SK-N-SH (cell line): Measurements from ENCODE around the gene SLC7A5.

ENCODE experiments used
- EP300 ChIP-seq, 2 experiments: IDR thresholded peaks; 2 replicates each; pipeline versions ENCODE4 v1.4.0 to v1.6.1; 2012; ENCODE audit warnings: borderline replicate concordance in 1 of 2, low read depth in 1 of 2, low read length in 1 of 2
- EZH2phosphoT487 ChIP-seq: fragments of 200-600 bp; sonication (generic); IDR thresholded peaks from 2 replicates; pipeline ENCODE4 v1.6.1; 2017; ENCODE audit warnings: low read depth, mixed run types, mild to moderate bottlenecking, antibody characterized with exemption, moderate library complexity, borderline replicate concordance
- FOSL2 ChIP-seq: IDR thresholded peaks from 2 replicates; pipeline ENCODE4 v1.4.0; 2012; ENCODE audit warnings: low read depth, mild to moderate bottlenecking, moderate library complexity, borderline replicate concordance
- RAD21 ChIP-seq: IDR thresholded peaks from 2 replicates; pipeline ENCODE4 v1.6.1; 2012; ENCODE audit warnings: mild to moderate bottlenecking, low read length
- RCOR1 ChIP-seq: fragments of 150-350 bp; IDR thresholded peaks from 2 replicates; pipeline ENCODE4 v1.6.1; 2017; ENCODE audit warnings: antibody characterized with exemption, low read length
- RXRA ChIP-seq: IDR thresholded peaks from 2 replicates; pipeline ENCODE4 v1.4.0; 2012; ENCODE audit warnings: low read depth, mild to moderate bottlenecking, borderline replicate concordance
- SIN3A ChIP-seq: IDR thresholded peaks from 2 replicates; pipeline ENCODE4 v1.6.1; 2012; ENCODE audit warnings: low read depth, mild to moderate bottlenecking, low read length, moderate library complexity, borderline replicate concordance
- TCF12 ChIP-seq: IDR thresholded peaks from 2 replicates; pipeline ENCODE4 v1.4.0; 2012
- TF ChIP-seq, protein P1 (sequence below): IDR thresholded peaks from 2 replicates; pipeline ENCODE4 v1.4.0; 2012; ENCODE audit warnings: low read depth
- TF ChIP-seq, protein P2 (sequence below): fragments of 200-600 bp; sonication (generic); IDR thresholded peaks from 2 replicates; pipeline ENCODE4 v1.6.1; 2017; ENCODE audit warnings: antibody characterized with exemption, mild to moderate bottlenecking, moderate library complexity

DNA sequence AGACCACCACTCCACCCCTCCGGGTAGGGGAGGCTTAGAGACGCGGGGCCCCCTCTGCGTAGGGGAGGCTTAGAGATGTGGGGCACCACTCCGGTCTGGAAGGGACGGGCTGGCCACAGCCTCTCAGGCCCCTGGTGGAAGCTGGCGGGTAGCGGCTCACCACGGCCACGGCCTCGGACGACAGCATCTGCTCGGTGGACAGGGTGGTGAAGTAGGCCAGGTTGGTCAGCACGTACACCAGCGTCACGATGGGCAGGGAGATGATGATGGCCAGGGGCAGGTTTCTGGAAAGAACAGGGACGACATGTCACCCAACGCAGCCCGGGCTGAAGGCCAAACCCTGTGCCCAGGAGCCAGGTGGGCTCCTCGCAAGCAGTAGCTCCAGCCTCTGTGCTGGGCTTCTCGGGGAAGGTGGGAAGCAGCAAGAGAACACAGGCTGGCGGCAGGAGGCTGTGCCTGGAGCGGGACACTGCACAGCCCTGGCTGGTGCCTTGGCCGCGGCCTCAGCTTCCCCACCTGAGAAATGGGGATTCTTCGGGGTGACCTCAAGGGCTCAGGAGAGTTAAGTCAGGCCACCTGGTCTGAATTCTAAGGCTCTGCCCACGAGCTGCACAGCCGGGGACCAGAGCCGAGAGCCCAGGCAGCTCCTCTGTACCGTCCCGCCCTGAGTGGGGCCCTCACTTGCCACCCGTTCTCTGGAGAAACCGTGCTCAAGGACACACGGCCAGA, 29.6 kb downstream of the SLC7A5 start:
- TF ChIP-seq, protein P1, sequence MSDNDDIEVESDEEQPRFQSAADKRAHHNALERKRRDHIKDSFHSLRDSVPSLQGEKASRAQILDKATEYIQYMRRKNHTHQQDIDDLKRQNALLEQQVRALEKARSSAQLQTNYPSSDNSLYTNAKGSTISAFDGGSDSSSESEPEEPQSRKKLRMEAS: no peak
- TF ChIP-seq EP300 (IDR thresholded peaks at IDR 0.05; ENCODE audit: borderline replicate concordance in 1 of 2, low read depth in 1 of 2, low read length in 1 of 2) (no peak), RXRA (no peak), TCF12 (no peak), FOSL2 (no peak), RCOR1 (no peak), EZH2phosphoT487 (no peak), SIN3A (no peak), RAD21 (no peak)
- TF ChIP-seq, protein P2, sequence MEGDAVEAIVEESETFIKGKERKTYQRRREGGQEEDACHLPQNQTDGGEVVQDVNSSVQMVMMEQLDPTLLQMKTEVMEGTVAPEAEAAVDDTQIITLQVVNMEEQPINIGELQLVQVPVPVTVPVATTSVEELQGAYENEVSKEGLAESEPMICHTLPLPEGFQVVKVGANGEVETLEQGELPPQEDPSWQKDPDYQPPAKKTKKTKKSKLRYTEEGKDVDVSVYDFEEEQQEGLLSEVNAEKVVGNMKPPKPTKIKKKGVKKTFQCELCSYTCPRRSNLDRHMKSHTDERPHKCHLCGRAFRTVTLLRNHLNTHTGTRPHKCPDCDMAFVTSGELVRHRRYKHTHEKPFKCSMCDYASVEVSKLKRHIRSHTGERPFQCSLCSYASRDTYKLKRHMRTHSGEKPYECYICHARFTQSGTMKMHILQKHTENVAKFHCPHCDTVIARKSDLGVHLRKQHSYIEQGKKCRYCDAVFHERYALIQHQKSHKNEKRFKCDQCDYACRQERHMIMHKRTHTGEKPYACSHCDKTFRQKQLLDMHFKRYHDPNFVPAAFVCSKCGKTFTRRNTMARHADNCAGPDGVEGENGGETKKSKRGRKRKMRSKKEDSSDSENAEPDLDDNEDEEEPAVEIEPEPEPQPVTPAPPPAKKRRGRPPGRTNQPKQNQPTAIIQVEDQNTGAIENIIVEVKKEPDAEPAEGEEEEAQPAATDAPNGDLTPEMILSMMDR: no peak
